GM19025 (cell line): Measurements from ENCODE around the gene KBTBD7.

ENCODE experiments used
- ATAC-seq: cut with Tn5 transposase; IDR thresholded peaks from one replicate; pipeline ENCODE4 v1.9.1; 2021; ENCODE audit warnings: mild to moderate bottlenecking, low read depth, moderate library complexity; ENCODE audit not compliant: unreplicated experiment

Gene KBTBD7

DNA sequence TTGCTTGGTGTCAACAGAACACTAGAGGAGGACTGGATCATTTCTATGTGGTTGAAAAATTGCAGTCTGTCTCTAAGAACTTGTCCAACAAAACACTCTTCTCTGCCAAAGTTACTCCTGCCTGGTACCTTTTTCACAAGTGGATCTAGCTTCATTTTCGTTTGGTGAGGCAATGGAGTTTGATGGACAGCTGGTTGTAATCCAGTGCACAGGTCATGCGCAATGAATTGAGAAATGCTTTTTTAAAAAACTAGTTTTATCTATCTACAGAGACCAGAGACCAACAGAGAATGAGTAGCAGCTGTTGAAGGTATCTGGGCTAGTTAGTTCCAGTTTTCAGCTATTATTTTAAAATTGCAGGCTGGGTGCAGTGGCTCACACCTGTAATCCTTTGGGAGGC lies 49.8 kb downstream of the KBTBD7 start:
- ATAC-seq, result no peak
